ENCODE data around the gene AMOTL2.

AMOTL2 gene

GRCh38 chr3:134366928-134367811 lies 7.1 kb downstream of the AMOTL2 start:
- in situ Hi-C loops (cut with MboI; ENCODE audit: low sequenced_read_pairs), result no loop called here

- in situ Hi-C loops (cut with MboI; ENCODE audit: low sequenced_read_pairs), result no loop called here
These were observed 7.9 kb downstream of the AMOTL2 start for GRCh38 chr3:134366221-134366927.

- in situ Hi-C loops (cut with MboI; ENCODE audit: low sequenced_read_pairs), result no loop called here
These were observed 8.5 kb downstream of the AMOTL2 start for GRCh38 chr3:134365766-134366065.

DNA sequence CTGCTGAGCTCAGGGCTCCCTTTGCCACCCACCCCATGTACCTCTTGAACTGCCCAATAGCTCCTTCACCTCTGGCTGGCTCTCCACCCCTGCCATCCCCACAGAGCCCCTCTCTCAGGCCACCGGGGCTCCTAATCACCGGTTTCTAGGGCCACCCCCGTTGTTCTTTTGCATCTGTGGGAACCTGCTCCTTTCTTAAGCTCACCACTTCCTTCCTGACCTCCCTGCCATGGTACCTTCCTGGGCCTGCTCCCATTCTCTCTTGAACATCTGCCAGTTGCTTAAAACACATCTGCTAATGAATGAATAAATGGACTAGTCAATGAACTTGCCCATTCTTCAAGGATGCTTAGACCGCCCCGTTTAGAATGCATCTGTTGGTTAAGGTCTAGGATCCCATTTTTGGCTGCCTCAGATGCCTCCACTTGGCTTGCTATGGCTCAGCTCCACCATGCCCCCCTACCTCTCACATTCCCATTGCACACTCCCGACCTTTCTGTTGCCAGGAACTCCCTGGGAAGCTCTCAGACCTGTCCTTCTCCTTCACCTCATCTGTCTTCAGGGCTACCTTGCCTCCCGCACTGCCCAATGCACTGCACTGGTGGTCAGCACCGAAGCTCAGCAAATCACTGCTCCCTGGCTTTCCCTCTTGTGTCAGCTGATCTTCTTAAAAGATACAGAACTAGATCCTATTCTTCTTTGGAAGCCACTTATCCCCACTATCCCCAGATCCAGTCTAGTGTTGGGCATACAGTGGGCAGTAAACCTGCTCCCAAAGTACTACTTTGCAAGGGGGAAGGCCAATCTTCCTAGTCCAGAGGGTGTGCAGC lies 9.1 kb downstream of the AMOTL2 start:
- in situ Hi-C loops (cut with MboI; ENCODE audit: low sequenced_read_pairs), result no loop called here

DNA sequence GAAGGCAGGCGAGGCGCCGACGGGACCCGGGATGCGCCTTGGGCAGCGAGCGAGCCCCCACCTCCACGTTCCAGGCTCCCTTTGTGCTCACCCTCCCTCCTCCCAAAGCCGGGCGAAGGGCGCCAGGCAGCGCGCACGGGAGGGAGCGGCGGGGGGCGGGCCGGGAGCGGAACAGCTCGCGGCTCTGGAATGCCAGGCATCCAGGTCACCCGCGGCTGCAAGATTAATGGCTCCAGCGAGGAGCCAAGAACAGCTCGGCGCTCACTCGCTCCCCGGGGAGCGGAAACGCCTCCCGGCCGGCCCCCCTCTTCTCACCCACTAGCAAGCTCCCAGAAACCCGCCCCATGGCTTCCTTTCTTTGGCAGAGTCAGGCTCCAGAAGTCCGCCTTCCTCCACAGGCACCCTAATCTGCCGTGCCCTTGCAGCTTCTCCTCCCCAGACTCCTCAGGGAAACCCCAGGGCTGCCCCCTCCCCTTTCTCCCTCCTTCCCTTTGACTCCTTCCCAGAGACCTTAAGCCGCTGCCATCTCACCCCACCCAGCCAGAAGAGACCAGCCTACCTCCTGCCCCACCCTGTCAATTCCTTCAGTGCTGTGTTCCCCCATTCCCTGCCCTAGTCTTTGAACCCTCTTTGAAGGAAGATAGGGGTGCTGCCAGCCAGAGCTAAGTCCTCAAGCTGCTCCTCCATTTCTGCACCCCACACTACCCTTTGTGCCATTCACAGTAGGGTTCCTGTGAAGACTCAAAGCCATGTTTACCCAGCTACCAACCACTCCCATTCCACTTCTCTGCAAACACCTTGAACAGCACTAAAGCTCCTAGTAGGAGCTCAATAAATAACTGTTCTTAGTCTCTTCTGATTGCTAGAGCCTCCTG lies 9.9 kb downstream of the AMOTL2 start:
- in situ Hi-C loops (cut with MboI; ENCODE audit: low sequenced_read_pairs), result no loop called here

- in situ Hi-C loops (cut with MboI; ENCODE audit: low sequenced_read_pairs), result no loop called here
These were observed 10.9 kb downstream of the AMOTL2 start for GRCh38 chr3:134363381-134363755.

GRCh38 chr3:134362670-134363380 lies 11.4 kb downstream of the AMOTL2 start:
- in situ Hi-C loops (cut with MboI; ENCODE audit: low sequenced_read_pairs), result no loop called here

- in situ Hi-C loops (cut with MboI; ENCODE audit: low sequenced_read_pairs), result no loop called here
These were observed 12.0 kb downstream of the AMOTL2 start for GRCh38 chr3:134362221-134362620.

DNA sequence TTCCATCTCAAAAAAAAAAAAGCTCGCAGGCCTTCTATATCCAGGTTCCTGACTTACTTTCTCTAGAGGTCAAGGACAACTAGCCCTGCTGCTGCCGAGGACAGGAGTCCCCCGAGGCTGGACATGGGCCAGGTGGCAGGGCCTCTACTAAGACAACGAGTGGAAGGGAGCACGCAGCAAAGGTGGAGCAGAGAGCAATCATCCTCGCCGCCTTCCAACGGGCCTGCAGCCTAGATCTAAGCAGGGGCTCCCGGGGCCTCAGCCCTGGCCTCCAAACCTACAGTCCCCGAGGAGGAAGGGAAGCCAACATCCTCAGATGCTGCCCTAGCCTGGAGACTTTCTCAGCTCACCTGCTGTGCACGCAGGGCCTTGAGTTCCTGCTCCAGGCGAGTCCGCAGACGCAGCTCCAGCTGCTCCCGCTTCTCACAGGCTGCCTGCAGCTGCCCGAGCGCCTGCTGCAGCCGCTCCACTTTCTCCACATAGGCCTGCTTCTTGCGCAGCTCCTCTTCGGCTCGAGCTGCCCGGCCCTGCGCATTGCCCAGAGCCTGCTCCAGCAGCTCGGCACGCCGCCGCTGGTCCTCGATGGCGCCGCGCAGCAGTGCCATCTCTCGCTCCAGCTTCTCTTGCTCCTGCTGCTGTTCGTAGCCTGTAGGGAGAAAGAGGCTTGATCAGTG lies 12.9 kb downstream of the AMOTL2 start:
- in situ Hi-C loops (cut with MboI; ENCODE audit: low sequenced_read_pairs), result no loop called here

- in situ Hi-C loops (cut with MboI; ENCODE audit: low sequenced_read_pairs), result no loop called here
These were observed 14.2 kb downstream of the AMOTL2 start for GRCh38 chr3:134360046-134360445.

DNA sequence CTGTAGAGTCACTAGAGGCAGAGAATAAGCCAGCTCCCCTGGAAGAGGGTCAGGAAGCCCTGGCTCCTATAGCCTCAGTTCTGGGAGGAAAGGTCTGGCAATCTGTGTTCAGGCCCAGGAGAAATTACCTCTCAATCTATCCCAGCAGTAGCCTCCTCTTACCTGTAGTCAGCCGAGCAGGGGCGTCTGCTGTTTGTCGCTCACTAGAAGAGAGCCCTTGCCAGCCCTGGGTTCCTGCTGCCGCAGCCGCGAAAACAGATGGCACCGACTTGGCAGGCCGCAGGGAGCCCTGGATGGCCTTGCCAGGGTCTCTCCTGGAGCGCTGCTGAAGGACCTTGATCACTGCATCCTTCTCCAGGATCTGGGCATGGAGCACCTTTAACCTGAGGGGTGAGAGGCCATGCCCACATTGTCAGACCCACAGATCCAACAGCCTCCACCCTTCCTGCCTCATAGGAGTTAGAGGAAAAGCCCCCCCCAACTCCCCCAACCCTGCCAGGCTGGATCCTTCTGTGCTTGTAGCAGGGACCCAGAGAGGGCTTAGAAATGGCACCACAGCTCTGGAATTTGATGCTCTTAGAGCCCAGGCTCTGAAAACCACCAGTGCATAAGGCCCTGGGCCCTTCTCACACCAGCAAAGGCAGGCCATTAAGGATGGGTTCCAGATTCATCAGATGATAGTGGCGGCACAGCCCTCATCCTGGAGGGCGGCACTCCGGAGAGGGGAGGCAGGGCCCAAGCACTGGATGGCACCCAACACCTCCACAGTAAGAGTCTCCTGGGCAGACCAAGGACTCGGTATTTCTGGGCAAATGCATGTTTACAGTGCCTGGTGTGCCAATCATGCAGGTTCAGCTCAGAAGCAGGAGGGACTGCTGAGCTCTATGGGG lies 14.9 kb downstream of the AMOTL2 start:
- in situ Hi-C loops (cut with MboI; ENCODE audit: low sequenced_read_pairs), result no loop called here

- in situ Hi-C loops (cut with MboI; ENCODE audit: low sequenced_read_pairs), result no loop called here
These were observed 16.1 kb downstream of the AMOTL2 start for GRCh38 chr3:134357914-134358811.

- in situ Hi-C loops (cut with MboI; ENCODE audit: low sequenced_read_pairs), result no loop called here
These were observed 16.9 kb downstream of the AMOTL2 start for GRCh38 chr3:134357261-134357913.

DNA sequence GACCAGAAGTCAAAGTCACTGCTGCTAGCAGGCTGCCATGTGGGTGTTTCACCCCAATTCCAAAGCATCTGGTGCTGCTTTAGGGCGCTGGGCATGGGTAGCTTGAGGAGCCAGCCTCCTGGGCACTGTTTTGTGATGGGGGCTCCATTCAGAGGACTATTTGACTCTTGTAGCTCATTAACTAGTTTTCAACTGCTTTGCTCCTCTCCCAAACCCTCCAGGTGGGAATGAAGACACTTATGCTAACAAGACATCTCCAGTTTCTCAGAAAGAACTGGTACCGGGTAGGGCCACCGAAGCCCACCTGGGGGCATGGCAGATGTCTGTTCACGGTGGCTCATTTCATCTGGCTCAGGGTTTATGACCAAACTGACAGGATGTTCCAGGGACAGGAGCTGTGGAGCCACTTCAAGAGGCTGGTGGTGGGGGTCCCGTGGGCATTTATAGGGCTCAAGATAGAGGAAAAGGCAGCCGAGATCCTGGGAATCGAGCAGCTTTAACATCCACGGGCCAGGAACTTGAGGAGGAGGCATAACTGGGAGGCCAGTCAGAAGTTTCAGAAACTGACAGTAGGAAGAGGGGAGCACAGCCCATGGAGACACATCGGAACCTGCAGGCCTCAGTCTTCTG lies 17.7 kb downstream of the AMOTL2 start:
- in situ Hi-C loops (cut with MboI; ENCODE audit: low sequenced_read_pairs), result no loop called here

GRCh38 chr3:134355416-134355815 lies 18.8 kb downstream of the AMOTL2 start:
- in situ Hi-C loops (cut with MboI; ENCODE audit: low sequenced_read_pairs), result no loop called here

GRCh38 chr3:134354612-134355251 lies 19.5 kb downstream of the AMOTL2 start:
- in situ Hi-C loops (cut with MboI; ENCODE audit: low sequenced_read_pairs), result no loop called here
